NAMALWA (cell line): ENCODE measurements around the gene SLC25A29.

Experiments used
- DNase-seq: peaks from one replicate; pipeline ENCODE4 v3.0.0-alpha.2; 2015; ENCODE audit warnings: low spot score

SLC25A29 gene

GRCh38 chr14:100330388-100330931 is 24.2 kb upstream of the SLC25A29 start:
- peak; percentile 31 for DNase-seq

- no peak for DNase-seq
Observed at GRCh38 chr14:100330007-100330344, 23.7 kb upstream of the SLC25A29 start.

GRCh38 chr14:100329233-100330006 is 23.2 kb upstream of the SLC25A29 start:
- no peak for DNase-seq

GRCh38 chr14:100328495-100329163 is 22.4 kb upstream of the SLC25A29 start:
- no peak for DNase-seq

- DNase-seq, result no peak
Observed at GRCh38 chr14:100327128-100327527, 20.9 kb upstream of the SLC25A29 start.

- no peak for DNase-seq
Observed at GRCh38 chr14:100325958-100326357, 19.7 kb upstream of the SLC25A29 start.

- no peak for DNase-seq
Observed at GRCh38 chr14:100325231-100325632, 19.0 kb upstream of the SLC25A29 start.

GRCh38 chr14:100323942-100324307 is 17.7 kb upstream of the SLC25A29 start:
- no peak for DNase-seq

GRCh38 chr14:100323121-100323941 is 17.1 kb upstream of the SLC25A29 start, which contains the start of gene SLC25A47:
SLC25A47 (plus strand) TSS chr14:100323339; CDS start chr14:100323415, 76 bp downstream.
- DNase-seq, result no peak

GRCh38 chr14:100322138-100322957 is 16.1 kb upstream of the SLC25A29 start:
- no peak for DNase-seq

GRCh38 chr14:100321473-100322137 is 15.4 kb upstream of the SLC25A29 start:
- DNase-seq, result no peak

GRCh38 chr14:100320157-100320856 is 14.1 kb upstream of the SLC25A29 start:
- DNase-seq, result no peak

GRCh38 chr14:100317912-100318808 is 11.9 kb upstream of the SLC25A29 start:
- peak; percentile 78 for DNase-seq

- no peak for DNase-seq
Observed at GRCh38 chr14:100317389-100317788, 11.1 kb upstream of the SLC25A29 start.

GRCh38 chr14:100314724-100315123 is 8.5 kb upstream of the SLC25A29 start:
- no peak for DNase-seq

- no peak for DNase-seq
Observed at GRCh38 chr14:100313464-100314230, 7.4 kb upstream of the SLC25A29 start.

- no peak for DNase-seq
Observed at GRCh38 chr14:100312877-100313400, 6.7 kb upstream of the SLC25A29 start.
